ENCODE data around the gene RALGDS. TPM values are rescaled to one million over a fixed set of nuclear protein-coding genes. Genes with fewer than 3 reads are reported as not detected.

RALGDS gene
- total and polyA plus RNA-seq, 2 of the 13 experiments (the other 11 are each of a cell fraction or from before 2014, with no cell fraction given) = 12.9 to 25.5 TPM

- TF ChIP-seq, protein P1, sequence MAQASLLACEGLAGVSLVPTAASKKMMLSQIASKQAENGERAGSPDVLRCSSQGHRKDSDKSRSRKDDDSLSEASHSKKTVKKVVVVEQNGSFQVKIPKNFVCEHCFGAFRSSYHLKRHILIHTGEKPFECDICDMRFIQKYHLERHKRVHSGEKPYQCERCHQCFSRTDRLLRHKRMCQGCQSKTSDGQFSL (CRISPR knock-in tag; IDR thresholded peaks at IDR 0.05) = peak; percentile 90
- TF ChIP-seq ZBTB7A (CRISPR knock-in tag; IDR thresholded peaks at IDR 0.05) = no peak
- no peak for TF ChIP-seq IRX3 (CRISPR knock-in tag; IDR thresholded peaks at IDR 0.05; ENCODE audit: borderline replicate concordance, low read depth)
- TF ChIP-seq, protein P2, sequence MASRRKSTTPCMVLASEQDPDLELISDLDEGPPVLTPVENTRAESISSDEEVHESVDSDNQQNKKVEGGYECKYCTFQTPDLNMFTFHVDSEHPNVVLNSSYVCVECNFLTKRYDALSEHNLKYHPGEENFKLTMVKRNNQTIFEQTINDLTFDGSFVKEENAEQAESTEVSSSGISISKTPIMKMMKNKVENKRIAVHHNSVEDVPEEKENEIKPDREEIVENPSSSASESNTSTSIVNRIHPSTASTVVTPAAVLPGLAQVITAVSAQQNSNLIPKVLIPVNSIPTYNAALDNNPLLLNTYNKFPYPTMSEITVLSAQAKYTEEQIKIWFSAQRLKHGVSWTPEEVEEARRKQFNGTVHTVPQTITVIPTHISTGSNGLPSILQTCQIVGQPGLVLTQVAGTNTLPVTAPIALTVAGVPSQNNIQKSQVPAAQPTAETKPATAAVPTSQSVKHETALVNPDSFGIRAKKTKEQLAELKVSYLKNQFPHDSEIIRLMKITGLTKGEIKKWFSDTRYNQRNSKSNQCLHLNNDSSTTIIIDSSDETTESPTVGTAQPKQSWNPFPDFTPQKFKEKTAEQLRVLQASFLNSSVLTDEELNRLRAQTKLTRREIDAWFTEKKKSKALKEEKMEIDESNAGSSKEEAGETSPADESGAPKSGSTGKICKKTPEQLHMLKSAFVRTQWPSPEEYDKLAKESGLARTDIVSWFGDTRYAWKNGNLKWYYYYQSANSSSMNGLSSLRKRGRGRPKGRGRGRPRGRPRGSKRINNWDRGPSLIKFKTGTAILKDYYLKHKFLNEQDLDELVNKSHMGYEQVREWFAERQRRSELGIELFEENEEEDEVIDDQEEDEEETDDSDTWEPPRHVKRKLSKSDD (CRISPR knock-in tag; IDR thresholded peaks at IDR 0.05; ENCODE audit: low read depth) = no peak
- TF ChIP-seq IKZF4 (CRISPR knock-in tag; IDR thresholded peaks at IDR 0.05; ENCODE audit: borderline replicate concordance, low read depth, not compliant biosample characterization) = no peak
- no peak for TF ChIP-seq ZNF724P (CRISPR knock-in tag; IDR thresholded peaks at IDR 0.05; ENCODE audit: borderline replicate concordance)
- TF ChIP-seq, protein P3, sequence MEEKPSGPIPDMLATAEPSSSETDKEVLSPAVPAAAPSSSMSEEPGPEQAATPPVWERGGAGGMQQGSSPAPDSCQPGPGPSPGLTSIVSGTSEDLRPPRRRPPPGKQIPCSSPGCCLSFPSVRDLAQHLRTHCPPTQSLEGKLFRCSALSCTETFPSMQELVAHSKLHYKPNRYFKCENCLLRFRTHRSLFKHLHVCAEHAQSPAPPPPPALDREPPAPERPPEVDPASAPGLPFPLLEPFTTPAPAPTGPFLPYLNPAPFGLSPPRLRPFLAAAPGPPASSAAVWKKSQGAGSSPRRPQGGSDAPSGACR (CRISPR knock-in tag; IDR thresholded peaks at IDR 0.05) = no peak
- TF ChIP-seq MEIS1 (CRISPR knock-in tag; IDR thresholded peaks at IDR 0.05; ENCODE audit: borderline replicate concordance) = no peak
- TF ChIP-seq, protein P4, sequence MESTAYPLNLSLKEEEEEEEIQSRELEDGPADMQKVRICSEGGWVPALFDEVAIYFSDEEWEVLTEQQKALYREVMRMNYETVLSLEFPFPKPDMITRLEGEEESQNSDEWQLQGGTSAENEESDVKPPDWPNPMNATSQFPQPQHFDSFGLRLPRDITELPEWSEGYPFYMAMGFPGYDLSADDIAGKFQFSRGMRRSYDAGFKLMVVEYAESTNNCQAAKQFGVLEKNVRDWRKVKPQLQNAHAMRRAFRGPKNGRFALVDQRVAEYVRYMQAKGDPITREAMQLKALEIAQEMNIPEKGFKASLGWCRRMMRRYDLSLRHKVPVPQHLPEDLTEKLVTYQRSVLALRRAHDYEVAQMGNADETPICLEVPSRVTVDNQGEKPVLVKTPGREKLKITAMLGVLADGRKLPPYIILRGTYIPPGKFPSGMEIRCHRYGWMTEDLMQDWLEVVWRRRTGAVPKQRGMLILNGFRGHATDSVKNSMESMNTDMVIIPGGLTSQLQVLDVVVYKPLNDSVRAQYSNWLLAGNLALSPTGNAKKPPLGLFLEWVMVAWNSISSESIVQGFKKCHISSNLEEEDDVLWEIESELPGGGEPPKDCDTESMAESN (CRISPR knock-in tag; conservative IDR thresholded peaks at IDR 0.05) = no peak
- TF ChIP-seq, protein P5, sequence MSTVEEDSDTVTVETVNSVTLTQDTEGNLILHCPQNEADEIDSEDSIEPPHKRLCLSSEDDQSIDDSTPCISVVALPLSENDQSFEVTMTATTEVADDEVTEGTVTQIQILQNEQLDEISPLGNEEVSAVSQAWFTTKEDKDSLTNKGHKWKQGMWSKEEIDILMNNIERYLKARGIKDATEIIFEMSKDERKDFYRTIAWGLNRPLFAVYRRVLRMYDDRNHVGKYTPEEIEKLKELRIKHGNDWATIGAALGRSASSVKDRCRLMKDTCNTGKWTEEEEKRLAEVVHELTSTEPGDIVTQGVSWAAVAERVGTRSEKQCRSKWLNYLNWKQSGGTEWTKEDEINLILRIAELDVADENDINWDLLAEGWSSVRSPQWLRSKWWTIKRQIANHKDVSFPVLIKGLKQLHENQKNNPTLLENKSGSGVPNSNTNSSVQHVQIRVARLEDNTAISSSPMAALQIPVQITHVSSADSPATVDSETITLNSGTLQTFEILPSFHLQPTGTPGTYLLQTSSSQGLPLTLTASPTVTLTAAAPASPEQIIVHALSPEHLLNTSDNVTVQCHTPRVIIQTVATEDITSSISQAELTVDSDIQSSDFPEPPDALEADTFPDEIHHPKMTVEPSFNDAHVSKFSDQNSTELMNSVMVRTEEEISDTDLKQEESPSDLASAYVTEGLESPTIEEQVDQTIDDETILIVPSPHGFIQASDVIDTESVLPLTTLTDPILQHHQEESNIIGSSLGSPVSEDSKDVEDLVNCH (CRISPR knock-in tag; IDR thresholded peaks at IDR 0.05) = no peak
- 0 out of 2 replicates have a peak, but pooled peaks have one; percentile 23 for TF ChIP-seq KDM5B (CRISPR knock-in tag; IDR thresholded peaks at IDR 0.05; ENCODE audit: borderline replicate concordance)
- TF ChIP-seq ZNF296 (CRISPR knock-in tag; conservative IDR thresholded peaks at IDR 0.05) = no peak
- TF ChIP-seq MED13 (CRISPR knock-in tag; IDR thresholded peaks at IDR 0.05) = no peak
- no peak for TF ChIP-seq THYN1 (CRISPR knock-in tag; IDR thresholded peaks at IDR 0.05; ENCODE audit: borderline replicate concordance, low read depth)
- TF ChIP-seq ZNF343 (CRISPR knock-in tag; IDR thresholded peaks at IDR 0.05) = no peak
- TF ChIP-seq SOX13 (IDR thresholded peaks at IDR 0.05) = no peak
- no peak for TF ChIP-seq SOX13 (CRISPR knock-in tag; conservative IDR thresholded peaks at IDR 0.05 in 1 of 2, IDR thresholded peaks at IDR 0.05 in 1 of 2)
- TF ChIP-seq ZNF251 (CRISPR knock-in tag; IDR thresholded peaks at IDR 0.05) = no peak
Measured at GRCh38 chr9:133147412-133148198, 26.6 kb upstream of the RALGDS start (continued).
